NCI-H2196 treated with DMSO at 0.1 percent for 48 hours (cell line): ENCODE results near the gene EEF1G.
A peak's percentile ranks its signal among the peaks of the same experiment; 100 is the strongest.
"Not testable (repeated sequence)": the region's sequence is repeated elsewhere in the genome, so short reads cannot be mapped to it uniquely, and the experiment has no call there.

Source experiments
- DNase-seq: peaks from one replicate; lab custom pipeline; 2025; ENCODE audit not compliant: unreplicated experiment; lab: John Stamatoyannopoulos, UW

Gene EEF1G

DNA sequence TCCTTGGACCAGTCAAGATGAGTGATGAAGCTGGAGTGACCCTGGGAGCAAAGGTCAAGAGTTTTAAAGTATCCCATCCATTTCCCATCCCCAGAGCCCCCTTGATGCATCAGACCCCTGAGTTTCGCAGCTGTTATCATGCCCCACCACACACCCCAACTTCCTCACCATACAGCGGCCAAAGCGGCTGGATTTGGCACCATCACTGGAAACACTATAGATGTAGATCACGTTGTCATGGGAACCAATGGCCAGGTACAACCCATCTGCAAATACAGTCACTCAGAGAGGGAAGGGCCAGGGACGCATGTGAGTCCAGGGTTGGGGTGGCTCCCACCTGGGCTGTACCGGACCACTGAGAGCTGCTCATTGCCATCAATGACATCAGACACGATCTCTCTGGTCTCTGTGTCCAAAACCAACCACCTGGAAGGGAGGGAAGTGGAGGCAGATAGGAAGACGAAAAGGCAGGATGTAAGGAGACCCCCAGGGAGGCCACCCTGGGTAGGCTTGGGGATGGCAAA, 30.1 kb upstream of the EEF1G start:
- DNase-seq = no peak

- no peak for DNase-seq
These were observed 29.3 kb upstream of the EEF1G start for GRCh38 chr11:62603072-62603408.

DNA sequence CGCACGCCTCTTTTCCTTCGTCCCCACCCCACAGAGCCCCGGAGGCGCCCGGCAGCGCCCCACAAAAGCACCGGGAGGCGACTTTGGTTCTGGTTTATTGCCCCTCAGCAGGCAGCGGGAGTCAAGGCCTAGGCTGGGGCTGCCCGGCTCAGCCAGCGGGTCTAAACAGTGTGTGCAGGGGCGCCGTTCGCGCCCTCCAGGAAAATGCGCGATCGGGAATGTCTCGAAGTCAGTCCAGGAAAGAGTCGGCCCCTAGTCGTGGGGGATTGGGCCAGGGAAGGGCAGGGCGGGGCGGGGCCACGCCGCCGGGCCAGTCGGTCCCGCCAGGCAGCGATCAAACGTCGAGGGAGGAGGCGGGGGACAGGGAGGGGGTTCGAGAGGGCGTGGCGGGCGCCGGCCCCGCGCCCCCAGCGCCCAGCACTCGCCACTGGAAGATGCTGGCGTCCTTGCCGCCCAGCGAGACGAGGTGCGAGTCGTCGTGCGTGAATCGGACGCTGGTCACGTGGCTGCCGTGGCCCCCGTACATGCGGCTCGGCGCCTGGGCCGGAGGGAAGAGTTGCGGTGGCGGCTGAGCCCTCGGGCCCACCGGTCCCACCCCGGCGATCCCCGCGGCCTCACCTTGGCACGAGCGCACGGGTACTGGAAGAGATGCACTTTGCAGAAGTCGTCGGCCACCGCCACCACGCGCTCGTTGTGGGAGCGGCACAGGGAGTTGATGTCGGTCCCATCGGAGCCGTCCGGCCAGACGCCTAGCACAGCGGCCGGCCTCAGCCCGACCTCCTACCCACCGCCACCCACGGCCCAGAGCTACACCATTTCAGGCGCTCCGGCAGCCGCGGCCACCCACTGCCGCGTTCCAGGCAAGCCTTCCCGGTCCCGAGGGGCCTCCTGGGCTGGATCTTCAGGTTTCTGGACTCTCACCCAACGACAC, 28.7 kb upstream of the EEF1G start:
- peak; percentile 75 for DNase-seq

DNA sequence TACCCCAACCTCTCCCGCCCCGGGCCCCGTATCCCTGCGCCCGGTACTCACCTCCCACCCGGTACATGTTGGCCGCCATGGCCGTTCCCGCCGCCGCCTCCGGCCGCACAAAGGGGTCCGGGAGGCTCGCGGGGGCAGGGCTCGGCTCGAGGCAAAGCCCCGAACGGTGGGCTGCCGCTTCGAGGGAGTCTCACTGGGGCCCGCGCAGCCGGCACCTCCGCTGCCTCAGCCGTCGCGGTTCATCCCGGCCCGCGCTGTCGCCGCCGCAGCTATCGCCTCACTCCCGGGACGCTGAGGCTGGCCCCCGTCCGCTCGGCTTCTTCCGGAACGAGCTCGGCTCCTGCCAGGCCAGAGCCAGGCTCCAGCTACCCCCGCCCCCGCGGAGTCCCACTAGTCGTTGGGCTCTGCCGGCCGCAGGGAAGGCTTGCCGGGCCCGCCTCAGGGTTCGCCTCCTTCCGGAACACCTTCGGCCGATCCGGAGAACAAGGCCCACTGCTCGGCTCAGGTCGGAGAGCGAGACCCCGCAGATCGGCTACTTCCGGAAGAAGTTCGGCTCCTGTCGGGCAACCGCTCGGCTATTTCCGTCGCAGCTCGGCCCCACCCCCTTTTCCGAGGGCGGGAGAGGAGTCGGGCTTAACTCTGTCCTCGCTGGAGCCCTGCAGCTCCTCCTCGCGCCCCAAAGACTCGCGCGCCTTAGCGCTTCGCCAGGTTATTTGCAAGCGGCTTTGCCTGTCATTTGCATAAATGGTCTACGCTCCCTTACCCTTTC, 27.9 kb upstream of the EEF1G start, which contains the start of gene MTA2:
TSS of gene MTA2 (minus strand) at position 494 of the 769 bp plus-strand sequence. CDS start at position 79, 415 bp downstream.
- DNase-seq = peak; percentile 97

GRCh38 chr11:62601122-62601371, 27.4 kb upstream of the EEF1G start:
- no peak for DNase-seq

DNA sequence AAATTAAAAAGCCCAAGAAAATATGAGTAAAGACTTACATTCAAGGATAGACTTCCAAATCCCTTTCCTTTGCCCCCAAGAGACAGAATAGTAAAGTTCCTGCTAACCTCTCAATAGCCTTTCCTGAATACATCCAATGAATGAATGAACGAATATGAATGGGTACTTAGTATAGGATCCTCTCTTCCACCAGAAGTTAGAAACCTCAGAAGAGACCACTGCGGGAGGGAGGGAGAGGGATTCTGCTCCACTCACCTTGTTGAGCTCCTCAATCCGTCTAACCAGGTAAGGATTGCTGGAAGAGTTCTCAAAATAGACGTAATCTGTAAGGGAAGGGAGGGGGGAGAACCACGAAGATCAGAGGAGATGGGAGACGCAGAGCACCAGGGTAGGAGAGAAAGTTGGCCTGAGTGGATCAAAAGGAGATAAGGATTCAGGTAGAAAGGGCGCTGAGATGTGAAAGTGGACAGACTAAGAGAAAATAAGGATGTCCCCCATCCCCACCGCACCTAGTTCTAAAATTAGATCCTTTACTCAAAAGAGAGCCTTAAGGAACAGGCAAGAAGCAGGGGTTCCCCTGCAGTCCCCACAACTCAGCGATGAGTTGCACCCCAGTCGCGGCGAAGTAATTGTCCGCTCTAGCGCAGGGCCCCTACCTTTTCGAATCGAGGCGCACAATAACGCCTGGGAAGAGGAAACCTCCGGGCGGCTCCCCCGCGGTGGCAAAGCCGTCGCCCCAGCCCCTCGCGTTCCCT, 26.9 kb upstream of the EEF1G start:
- DNase-seq = no peak

- DNase-seq = no peak
These were observed 26.2 kb upstream of the EEF1G start for GRCh38 chr11:62599901-62600300.

GRCh38 chr11:62599069-62599696, 25.5 kb upstream of the EEF1G start:
- DNase-seq = peak; percentile 96

DNA sequence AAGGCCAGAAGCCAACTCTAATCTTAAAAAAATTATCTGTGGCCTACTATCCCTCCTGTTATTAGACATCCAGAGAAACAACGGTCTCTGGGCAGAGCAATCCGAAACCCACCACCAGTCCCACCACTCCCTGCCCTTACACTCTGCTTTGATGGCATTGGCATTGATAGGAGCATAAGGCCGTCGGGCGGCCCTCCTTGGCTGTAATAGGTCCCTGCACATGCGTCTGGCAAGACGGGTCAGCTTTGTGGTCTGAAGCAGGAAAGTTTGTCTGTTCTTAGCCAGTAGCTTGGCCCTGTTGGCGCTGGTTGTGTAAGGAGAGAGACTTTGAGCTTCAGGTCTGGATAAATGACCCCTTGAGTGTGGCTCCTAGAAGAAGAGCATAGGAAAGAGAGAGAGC, 21.4 kb upstream of the EEF1G start:
- no peak for DNase-seq

DNA sequence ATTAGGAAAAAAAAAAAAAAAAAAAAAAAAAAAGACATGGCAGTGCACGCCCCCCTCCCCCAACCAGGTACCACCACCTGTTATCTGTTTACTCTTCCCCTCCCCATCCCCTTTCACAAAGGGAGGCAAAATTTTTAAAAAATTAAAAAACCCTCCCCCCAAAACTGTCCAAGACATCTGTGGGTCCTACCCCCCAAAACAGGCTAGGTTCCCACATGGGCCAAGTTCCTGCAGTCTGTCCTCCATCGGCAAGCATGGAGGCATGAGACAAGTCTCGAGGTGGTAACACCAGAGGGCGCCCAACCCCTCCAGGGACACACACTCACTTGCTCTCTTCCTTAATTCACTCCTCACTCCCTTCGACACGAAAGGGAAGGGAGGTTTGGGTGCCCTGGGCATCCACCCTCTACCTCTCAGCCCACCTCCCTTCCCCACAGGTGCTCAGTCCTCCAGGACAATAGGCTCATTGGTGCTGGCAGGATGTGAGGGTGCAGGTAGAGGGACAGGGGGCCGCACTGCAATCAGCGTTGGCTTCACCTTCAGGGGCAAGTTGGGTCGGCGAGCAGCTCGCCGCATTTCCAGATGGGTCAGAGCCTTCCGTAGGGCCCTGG, 19.8 kb upstream of the EEF1G start:
- peak; percentile 55 for DNase-seq

DNA sequence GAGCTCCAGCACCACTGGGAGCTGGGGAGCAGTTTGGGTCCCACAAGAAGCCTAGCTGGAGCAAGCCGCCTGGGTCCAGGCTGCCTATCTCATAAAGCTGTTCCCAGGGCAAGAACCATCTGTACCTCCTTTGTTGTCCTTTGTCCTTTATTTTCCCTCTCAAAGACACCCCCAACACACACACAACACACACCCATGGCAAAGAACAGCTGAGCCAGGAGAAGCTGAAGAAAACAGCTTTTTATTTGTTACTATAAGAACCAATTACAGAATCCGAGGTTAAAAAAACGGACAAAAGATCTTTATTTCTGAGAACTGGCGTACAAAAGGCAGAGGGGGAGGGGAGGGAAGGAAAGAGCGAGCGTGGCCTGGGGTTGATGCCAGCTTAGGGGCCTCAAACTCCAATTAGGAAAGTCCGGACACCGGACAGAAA, 19.3 kb upstream of the EEF1G start:
- no peak for DNase-seq

GRCh38 chr11:62592146-62592815, 18.6 kb upstream of the EEF1G start:
- no peak for DNase-seq

GRCh38 chr11:62591448-62592145, 17.9 kb upstream of the EEF1G start, which contains the start of gene TUT1:
Gene TUT1, minus strand, starts transcription at chr11:62591523. Its CDS starts 38 bp downstream, at chr11:62591485.
- peak; percentile 97 for DNase-seq

DNA sequence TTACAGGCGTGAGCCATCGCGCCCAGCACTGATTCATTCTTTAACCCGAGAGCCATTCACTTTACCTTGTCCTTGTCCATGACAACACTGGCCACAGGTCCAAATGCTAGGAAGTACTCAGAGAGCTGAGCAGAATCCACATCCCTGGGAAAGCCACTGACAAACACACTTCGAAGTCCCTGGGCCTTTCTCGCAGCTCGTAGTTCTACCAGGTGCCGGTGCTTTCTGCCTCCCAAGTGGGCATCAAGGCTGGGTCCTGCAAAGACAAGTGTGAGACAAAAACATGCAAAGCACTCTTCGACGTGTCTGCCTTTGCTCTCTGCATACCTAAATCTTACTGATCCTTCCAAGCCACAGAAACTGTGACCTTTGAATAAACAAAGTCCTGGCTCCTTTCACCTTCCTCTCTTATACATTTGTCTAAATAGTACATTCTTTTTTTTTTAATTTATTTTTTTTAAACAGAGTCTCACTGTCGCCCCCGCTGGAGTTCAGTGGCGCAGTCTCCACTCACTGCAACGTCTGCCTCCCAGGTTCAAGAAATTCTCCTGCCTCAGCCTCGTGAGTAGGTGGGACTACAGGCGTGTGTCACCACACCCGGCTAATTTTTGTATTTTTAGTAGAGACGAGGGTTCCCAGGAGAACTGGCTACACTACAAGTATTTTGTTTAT, 15.4 kb upstream of the EEF1G start:
- no peak for DNase-seq

DNA sequence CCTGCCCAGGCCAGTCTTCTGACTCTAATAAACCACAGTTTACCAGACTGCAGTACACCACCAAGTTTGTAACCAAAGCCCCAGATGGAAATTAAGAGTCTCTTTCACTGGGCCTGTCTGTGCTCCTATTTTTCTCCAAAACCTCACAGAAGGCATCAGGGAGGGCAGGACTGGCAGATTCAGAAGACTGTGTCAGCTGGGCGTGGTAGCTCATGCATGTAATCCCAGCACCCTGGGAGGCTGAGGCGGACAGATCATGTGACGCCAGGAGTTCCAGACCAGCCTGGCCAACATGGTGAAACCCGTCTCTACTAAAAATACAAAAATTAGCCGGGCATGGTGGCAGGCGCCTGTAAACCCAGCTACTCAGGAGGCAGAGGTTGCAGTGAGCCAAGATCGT, 11.7 kb upstream of the EEF1G start:
- DNase-seq = not testable (repeated sequence)

- DNase-seq = not testable (repeated sequence)
These were observed 8.0 kb upstream of the EEF1G start for GRCh38 chr11:62581735-62582134.

DNA sequence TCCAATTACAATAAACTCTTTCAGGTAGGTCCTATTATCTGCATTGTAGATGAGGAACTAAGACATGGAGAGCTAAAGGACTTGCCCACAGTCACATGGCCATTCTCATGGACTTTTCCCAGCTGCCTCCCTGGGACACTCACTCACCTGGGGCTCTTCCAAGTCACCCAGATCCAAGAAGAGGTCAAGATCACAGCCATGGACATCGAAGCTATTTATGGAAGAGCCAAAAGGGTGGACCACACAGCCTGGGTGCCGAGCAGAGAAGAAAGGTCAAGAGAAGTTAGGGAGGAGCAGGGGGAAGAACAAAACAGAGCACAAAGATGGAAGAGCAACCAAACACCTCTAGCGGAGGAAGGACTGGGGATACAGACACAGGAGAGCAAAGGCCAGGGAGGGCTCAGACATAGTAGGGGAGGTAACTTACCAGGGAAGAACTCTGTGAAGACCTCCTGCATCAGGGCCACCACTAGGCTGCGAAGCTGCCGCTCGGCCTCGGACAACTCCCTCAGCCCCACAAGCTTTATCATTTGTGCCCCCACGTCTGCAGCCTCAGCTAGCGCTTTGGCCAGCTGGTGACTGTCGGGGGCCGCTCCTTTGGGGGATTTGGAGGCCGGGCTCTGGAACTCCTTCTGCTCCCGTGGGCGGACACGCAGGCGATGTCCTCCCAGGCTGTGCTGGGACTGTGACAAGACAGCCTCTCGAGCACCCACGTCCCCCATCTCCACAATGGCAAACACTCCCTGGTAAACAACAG, 7.4 kb upstream of the EEF1G start:
- no peak for DNase-seq

- no peak for DNase-seq
These were observed 5.6 kb upstream of the EEF1G start for GRCh38 chr11:62579252-62579651.
